Lower leg skin (tissue), 4 donors: ENCODE measurements around the gene NUCKS1. TPM values are rescaled to one million over a fixed set of nuclear protein-coding genes. Genes with fewer than 3 reads are reported as not detected.

ENCODE experiments used
- DNase-seq, 2 donors: peaks; one replicate each; pipeline ENCODE4 v3.0.0-alpha.2; 2019; ENCODE audit warnings: low spot score in 2 of 2
- H3K4me3 ChIP-seq: fragments of 200-600 bp; sonication (generic); 2 replicates; pipeline ENCODE4 v1.5.1; 2017; ENCODE audit warnings: mild to moderate bottlenecking, low read depth; ENCODE audit not compliant: poor library complexity, severe bottlenecking
- CTCF ChIP-seq, 3 donors: fragments of 450-650 bp; IDR thresholded peaks; one replicate each; pipeline ENCODE4 v1.5.1; 2016; ENCODE audit warnings: antibody characterized with exemption in 3 of 3, mild to moderate bottlenecking in 3 of 3, moderate library complexity in 2 of 3
- POLR2A ChIP-seq, 2 donors: fragments of 450-650 bp; IDR thresholded peaks; one replicate each; pipeline ENCODE4 v1.6.1; 2016 to 2017; ENCODE audit warnings: antibody characterized with exemption in 2 of 2, mild to moderate bottlenecking in 1 of 2, moderate library complexity in 1 of 2
- WGBS, 2 donors: methylation state at CpG; one replicate each; pipeline ENCODE4 v1.1.5; 2018; 5-methylcytosine and 5-hydroxymethylcytosine counted together
- intact Hi-C: fragments of 100-400 bp; cut with DNase I; formaldehyde crosslinking; loops from one replicate; pipeline ENCODE4 v1.15.0; 2023; ENCODE audit warnings: low total_unique reads
- total RNA-seq, 4 donors: library from RNA; depleted of rRNA; stranded (reverse); fragments of >200 nt; gene quantifications; one replicate each; pipeline ENCODE4 v1.1.0, GENCODE V29; 2016

Gene NUCKS1
- total RNA-seq, 4 donors from 2014 or later: 49.5 to 143 (median 66.0) TPM

GRCh38 chr1:205675247-205675646 lies 74.7 kb downstream of the NUCKS1 start:
- intact Hi-C loops: no loop called here
- WGBS, 2 donors: 90 to 99% methylated on average over 4 of the region's 4 CpGs

GRCh38 chr1:205672970-205673369 lies 77.0 kb downstream of the NUCKS1 start:
- no peak for DNase-seq
- intact Hi-C loops: no loop called here
- no peak overlapping the region for H3K4me3 ChIP-seq
- 66 to 82% methylated on average over 4 of the region's 4 CpGs for WGBS, 2 donors
- TF ChIP-seq CTCF (IDR thresholded peaks at IDR 0.05) (no peak), POLR2A (IDR thresholded peaks at IDR 0.05) (no peak)

More at GRCh38 chr1:205675247-205675646, 74.7 kb downstream of the NUCKS1 start:
- TF ChIP-seq POLR2A (IDR thresholded peaks at IDR 0.05) (no peak), CTCF (IDR thresholded peaks at IDR 0.05) (no peak)
- DNase-seq: no peak
- no peak overlapping the region for H3K4me3 ChIP-seq

GRCh38 chr1:205672395-205672889 lies 77.5 kb downstream of the NUCKS1 start:
- 60 to 65% methylated on average over 11 of the region's 11 CpGs for WGBS, 2 donors
- no peak for DNase-seq
- TF ChIP-seq CTCF (IDR thresholded peaks at IDR 0.05): no peak
- TF ChIP-seq POLR2A (IDR thresholded peaks at IDR 0.05): no peak
- H3K4me3 ChIP-seq: no peak overlapping the region
- intact Hi-C loops: no loop called here

GRCh38 chr1:205670611-205671430 lies 79.2 kb downstream of the NUCKS1 start:
- TF ChIP-seq POLR2A (IDR thresholded peaks at IDR 0.05) (no peak), CTCF (IDR thresholded peaks at IDR 0.05) (no peak)
- intact Hi-C loops: no loop called here
- WGBS, 2 donors: 82 to 84% methylated on average over 5 to 12 of the region's 13 CpGs
- H3K4me3 ChIP-seq: no peak overlapping the region
- no peak for DNase-seq

GRCh38 chr1:205670150-205670446 lies 79.9 kb downstream of the NUCKS1 start:
- no peak for TF ChIP-seq CTCF (IDR thresholded peaks at IDR 0.05)
- TF ChIP-seq POLR2A (IDR thresholded peaks at IDR 0.05): no peak
- no peak overlapping the region for H3K4me3 ChIP-seq
- DNase-seq: no peak
- WGBS, 2 donors: 73 to 74% methylated on average over 5 of the region's 5 CpGs
- intact Hi-C loops: no loop called here
